Measurements from ENCODE around the gene CCDC30.

The CCDC30 gene

DNA sequence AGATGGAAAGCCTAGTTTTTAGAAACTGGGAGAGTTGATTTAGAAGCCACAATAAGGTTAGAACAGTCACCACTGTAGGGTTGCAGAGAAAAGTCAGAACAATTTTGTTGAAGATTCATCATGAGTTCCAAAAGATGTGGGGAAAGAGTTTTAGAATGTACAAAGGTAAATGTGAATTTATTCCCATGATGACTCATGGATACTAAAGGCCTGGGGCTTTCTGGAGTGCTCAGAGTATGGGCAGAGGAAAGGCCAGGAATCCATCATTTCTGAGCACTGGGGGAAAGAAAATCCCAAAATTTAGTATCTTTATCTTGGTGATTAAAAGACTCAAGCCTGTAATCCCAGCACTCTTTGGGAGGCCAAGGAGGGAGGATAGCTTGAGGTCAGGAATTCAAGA is 236.9 kb downstream of the CCDC30 start:
- DNase-seq: no peak

DNA sequence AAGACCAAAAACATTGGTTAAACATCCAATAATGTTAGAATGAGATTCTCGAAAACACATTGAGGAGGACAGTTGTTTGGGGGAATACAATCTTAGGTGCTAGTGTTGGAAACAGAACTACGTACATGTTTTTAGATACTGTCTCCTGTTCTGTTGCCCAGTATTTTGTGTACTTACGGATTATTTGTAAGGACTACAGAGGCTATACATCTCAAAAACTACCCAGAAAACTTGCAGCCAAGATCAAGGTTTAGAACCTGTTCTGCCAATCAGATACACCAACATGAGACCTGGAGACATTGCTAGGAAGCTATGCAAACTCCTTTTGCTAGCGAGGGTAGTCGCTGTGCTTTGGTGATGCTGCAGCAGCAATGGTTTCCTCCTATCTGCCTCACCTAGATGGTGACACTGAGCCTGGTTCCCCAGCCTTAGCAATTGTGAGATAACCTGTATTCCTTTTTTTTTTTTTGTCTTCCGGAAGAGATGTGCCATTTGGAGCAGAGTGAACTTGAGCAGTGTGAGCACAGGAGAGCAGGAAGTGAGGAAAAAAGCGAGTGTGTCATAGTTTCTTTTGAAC is 240.9 kb downstream of the CCDC30 start:
- DNase-seq: no peak

All from CD4-positive, alpha-beta T cell treated with Interleukin-12 subunit alpha and Interleukin-12 subunit beta, for 1 hour (primary cell).